ENCODE measurements around the gene EBLN2. TPM values are rescaled to one million over a fixed set of nuclear protein-coding genes. Genes with fewer than 3 reads are reported as not detected.
"Not testable (repeated sequence)": the region's sequence is repeated elsewhere in the genome, so short reads cannot be mapped to it uniquely, and the experiment has no call there.

EBLN2 gene
- total RNA-seq, 2 donors from 2014 or later, result 4.7 to 6.9 TPM

DNA sequence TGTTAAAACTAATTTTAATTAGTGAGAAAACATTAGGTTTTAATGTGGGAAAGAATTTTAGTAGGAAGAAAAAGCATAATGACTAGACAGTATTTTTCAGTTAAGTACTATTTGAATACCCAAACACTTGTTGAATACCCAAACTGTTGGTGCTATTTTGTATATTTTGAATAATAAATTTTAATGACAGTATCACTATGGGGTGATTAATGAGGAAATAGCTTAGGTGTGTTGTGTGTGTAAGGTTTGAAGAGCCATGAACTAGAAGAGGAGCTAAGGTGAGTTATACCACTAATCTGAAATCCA is 4.7 kb upstream of the EBLN2 start:
- no peaks in the 10 kb centered on the region for H3K36me3 ChIP-seq
- DNase-seq (ENCODE audit: low spot score) (no peak), ATAC-seq (ENCODE audit: insufficient number of reproducible peaks, low FRiP score, low read depth) (no peak)
- peaks cover 9 to 14% of the 10 kb centered on the region in 2 donors for H3K4me1 ChIP-seq (ENCODE audit: control insufficient read depth in 1 of 2, low read depth in 2 of 2)
- TF ChIP-seq, protein P1, sequence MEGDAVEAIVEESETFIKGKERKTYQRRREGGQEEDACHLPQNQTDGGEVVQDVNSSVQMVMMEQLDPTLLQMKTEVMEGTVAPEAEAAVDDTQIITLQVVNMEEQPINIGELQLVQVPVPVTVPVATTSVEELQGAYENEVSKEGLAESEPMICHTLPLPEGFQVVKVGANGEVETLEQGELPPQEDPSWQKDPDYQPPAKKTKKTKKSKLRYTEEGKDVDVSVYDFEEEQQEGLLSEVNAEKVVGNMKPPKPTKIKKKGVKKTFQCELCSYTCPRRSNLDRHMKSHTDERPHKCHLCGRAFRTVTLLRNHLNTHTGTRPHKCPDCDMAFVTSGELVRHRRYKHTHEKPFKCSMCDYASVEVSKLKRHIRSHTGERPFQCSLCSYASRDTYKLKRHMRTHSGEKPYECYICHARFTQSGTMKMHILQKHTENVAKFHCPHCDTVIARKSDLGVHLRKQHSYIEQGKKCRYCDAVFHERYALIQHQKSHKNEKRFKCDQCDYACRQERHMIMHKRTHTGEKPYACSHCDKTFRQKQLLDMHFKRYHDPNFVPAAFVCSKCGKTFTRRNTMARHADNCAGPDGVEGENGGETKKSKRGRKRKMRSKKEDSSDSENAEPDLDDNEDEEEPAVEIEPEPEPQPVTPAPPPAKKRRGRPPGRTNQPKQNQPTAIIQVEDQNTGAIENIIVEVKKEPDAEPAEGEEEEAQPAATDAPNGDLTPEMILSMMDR (IDR thresholded peaks at IDR 0.05), result no peak
- no peak overlapping the region for H3K27ac ChIP-seq
- no peak overlapping the region for H3K4me3 ChIP-seq
- no peaks in the 10 kb centered on the region for H3K9me3 ChIP-seq
- no peaks in the 10 kb centered on the region for H3K27me3 ChIP-seq (replicated peaks; ENCODE audit: insufficient read depth)

- no peak for ATAC-seq (ENCODE audit: insufficient number of reproducible peaks, low FRiP score, low read depth)
- Histone ChIP-seq H3K27ac (no peak overlapping the region), H3K4me3 (no peak overlapping the region), H3K4me1 (ENCODE audit: control insufficient read depth in 1 of 2, low read depth in 2 of 2) (peaks cover 9% of the 10 kb centered on the region in 2 donors), H3K27me3 (replicated peaks; ENCODE audit: insufficient read depth) (no peaks in the 10 kb centered on the region), H3K36me3 (peaks cover 16% of the 10 kb centered on the region), H3K9me3 (no peaks in the 10 kb centered on the region)
- TF ChIP-seq, protein P1 (IDR thresholded peaks at IDR 0.05), result no peak
- DNase-seq (ENCODE audit: low spot score), result no peak
Measured at GRCh38 chr3:73060302-73060723, 1.1 kb upstream of the EBLN2 start.

GRCh38 chr3:73066243-73066642 is 4.8 kb downstream of the EBLN2 start:
- not testable (repeated sequence) for DNase-seq (ENCODE audit: low spot score); H3K4me1 ChIP-seq (ENCODE audit: control insufficient read depth in 1 of 2, low read depth in 2 of 2); H3K9me3 ChIP-seq; ATAC-seq (ENCODE audit: insufficient number of reproducible peaks, low FRiP score, low read depth); H3K27me3 ChIP-seq (replicated peaks; ENCODE audit: insufficient read depth); H3K4me3 ChIP-seq; H3K27ac ChIP-seq
- H3K36me3 ChIP-seq, result peaks cover 19% of the 10 kb centered on the region

- TF ChIP-seq, protein P1 (IDR thresholded peaks at IDR 0.05), result no peak
- H3K27me3 ChIP-seq (replicated peaks; ENCODE audit: insufficient read depth), result no peaks in the 10 kb centered on the region
- peaks cover 5% of the 10 kb centered on the region for H3K36me3 ChIP-seq
- no peak overlapping the region for H3K4me3 ChIP-seq
- no peak overlapping the region for H3K27ac ChIP-seq
- ATAC-seq (ENCODE audit: insufficient number of reproducible peaks, low FRiP score, low read depth) (no peak), DNase-seq (ENCODE audit: low spot score) (no peak)
- no peaks in the 10 kb centered on the region for H3K9me3 ChIP-seq
- peaks cover 3 to 17% of the 10 kb centered on the region in 2 donors for H3K4me1 ChIP-seq (ENCODE audit: control insufficient read depth in 1 of 2, low read depth in 2 of 2)
Measured at GRCh38 chr3:73068419-73068818, 7.0 kb downstream of the EBLN2 start.

DNA sequence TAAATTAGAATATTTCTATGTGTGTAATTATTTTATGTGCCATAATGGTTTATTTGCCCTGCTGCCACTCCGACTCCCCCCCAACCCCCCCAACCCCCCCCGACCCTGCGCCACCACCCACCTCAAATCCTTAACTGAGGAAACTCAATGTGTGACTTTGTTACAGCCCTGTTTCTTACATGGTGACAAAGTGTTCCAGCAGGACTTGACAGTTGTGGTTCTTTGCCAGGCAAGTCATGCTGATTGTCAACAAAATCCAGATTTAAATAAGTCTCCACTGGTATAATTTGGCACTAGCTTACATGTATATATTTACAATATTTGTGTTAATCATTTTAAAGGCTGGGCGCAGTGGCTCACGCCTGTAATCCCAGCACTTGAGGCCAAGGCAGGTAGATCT is 7.7 kb downstream of the EBLN2 start:
- TF ChIP-seq, protein P1 (IDR thresholded peaks at IDR 0.05), result no peak
- H3K9me3 ChIP-seq, result no peaks in the 10 kb centered on the region
- H3K4me1 ChIP-seq (ENCODE audit: control insufficient read depth in 1 of 2, low read depth in 2 of 2), result peaks cover 3 to 19% of the 10 kb centered on the region in 2 donors
- H3K36me3 ChIP-seq, result peaks cover 3% of the 10 kb centered on the region
- DNase-seq (ENCODE audit: low spot score), result no peak
- no peak overlapping the region for H3K27ac ChIP-seq
- no peak for ATAC-seq (ENCODE audit: insufficient number of reproducible peaks, low FRiP score, low read depth)
- H3K27me3 ChIP-seq (replicated peaks; ENCODE audit: insufficient read depth), result no peaks in the 10 kb centered on the region
- no peak overlapping the region for H3K4me3 ChIP-seq

DNA sequence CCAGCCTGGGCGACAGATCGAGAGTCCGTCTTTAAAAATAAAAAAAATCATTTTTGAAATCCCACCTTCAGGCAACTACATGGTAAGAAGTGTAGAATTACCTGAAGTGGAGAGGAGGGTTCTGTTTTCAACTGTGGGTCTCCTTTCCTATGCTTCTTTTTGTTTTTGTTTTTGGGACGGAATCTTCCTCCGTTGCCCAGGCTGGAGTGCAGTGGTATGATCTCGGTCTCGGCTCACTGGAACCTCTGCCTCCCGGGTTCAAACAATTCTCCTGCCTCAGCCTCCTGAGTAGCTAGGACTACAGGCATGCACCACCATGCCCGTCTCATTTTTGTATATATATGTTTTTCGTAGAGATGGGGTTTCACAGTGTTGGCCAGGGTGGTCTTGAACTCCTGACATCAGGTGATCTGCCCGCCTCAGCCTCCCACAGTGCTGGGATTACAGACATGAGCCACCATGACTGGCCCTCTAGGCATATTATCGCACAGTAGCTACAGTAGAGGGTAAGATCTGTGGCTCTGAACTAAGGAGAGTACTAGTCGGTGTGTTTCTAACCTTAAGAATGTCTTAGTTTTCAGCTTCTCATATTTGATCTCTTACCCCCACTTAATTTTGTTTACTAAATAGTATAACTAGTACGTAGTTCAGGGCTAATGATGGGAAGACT is 8.5 kb downstream of the EBLN2 start:
- TF ChIP-seq, protein P1 (IDR thresholded peaks at IDR 0.05), result no peak
- no peaks in the 10 kb centered on the region for H3K9me3 ChIP-seq
- H3K36me3 ChIP-seq, result peaks cover 3% of the 10 kb centered on the region
- H3K4me1 ChIP-seq (ENCODE audit: control insufficient read depth in 1 of 2, low read depth in 2 of 2), result peaks cover 3 to 19% of the 10 kb centered on the region in 2 donors
- DNase-seq (ENCODE audit: low spot score) (no peak), ATAC-seq (ENCODE audit: insufficient number of reproducible peaks, low FRiP score, low read depth) (no peak)
- H3K27me3 ChIP-seq (replicated peaks; ENCODE audit: insufficient read depth), result no peaks in the 10 kb centered on the region
- no peak overlapping the region for H3K27ac ChIP-seq
- H3K4me3 ChIP-seq, result no peak overlapping the region
